ENCODE data around the gene SMAGP. TPM values are rescaled to one million over a fixed set of nuclear protein-coding genes. Genes with fewer than 3 reads are reported as not detected.

Gene SMAGP
- total RNA-seq, 1 experiment from 2014 or later: 62.5 TPM

DNA sequence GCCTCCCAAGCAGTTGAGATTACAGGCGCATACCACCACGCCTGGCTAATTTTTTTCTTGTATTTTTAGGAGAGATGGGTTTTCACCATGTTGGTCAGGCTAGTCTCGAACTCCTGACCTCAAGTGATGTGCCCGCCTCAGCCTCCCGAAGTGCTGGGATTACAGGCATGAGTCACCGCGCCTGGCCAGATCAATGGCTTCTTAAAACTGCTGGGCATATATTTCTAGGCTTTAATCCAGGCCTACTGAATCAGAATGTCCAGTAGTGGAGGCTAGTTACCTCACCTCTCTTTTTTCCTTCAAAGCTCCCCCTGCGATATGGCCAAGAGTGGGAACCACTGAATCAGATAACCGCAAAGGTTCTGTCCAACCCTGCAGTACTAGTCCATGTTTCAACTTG is 69.4 kb downstream of the SMAGP start:
- POLR2A ChIA-PET (ENCODE audit: unreplicated experiment): no interaction called here
- H3K4me2 ChIP-seq (ENCODE audit: low read length): no peak overlapping the region
- H3K36me3 ChIP-seq (ENCODE audit: low read depth, low read length): no peaks in the 10 kb centered on the region
- ATAC-seq (no peak), DNase-seq (no peak)
- H3K9ac ChIP-seq (ENCODE audit: low read length): no peak overlapping the region
- H3K9me2 ChIP-seq (replicated peaks; ENCODE audit: low read length): no peaks in the 10 kb centered on the region
- no peaks in the 10 kb centered on the region for H3K9me3 ChIP-seq (ENCODE audit: low read length)
- no peaks in the 10 kb centered on the region for H3F3A ChIP-seq (ENCODE audit: low read length, unreplicated experiment)
- H3K4me3 ChIP-seq (ENCODE audit: low read length): no peak overlapping the region
- CTCF ChIA-PET: no interaction called here
- no peaks in the 10 kb centered on the region for H4K20me1 ChIP-seq (ENCODE audit: low read length)
- intact Hi-C loops (cut with micrococcal nuclease): no loop called here
- no peaks in the 10 kb centered on the region for H3K79me2 ChIP-seq (ENCODE audit: low read length)
- no peak overlapping the region for H2AFZ ChIP-seq (ENCODE audit: low read length)
- BruUV-seq (replicated peaks): no TSS peak
- H3K27ac ChIP-seq (ENCODE audit: low read length): no peak overlapping the region
- TF ChIP-seq EZH2phosphoT487 (IDR thresholded peaks at IDR 0.05; ENCODE audit: borderline replicate concordance, low read length): no peak
- TF ChIP-seq, protein P1, sequence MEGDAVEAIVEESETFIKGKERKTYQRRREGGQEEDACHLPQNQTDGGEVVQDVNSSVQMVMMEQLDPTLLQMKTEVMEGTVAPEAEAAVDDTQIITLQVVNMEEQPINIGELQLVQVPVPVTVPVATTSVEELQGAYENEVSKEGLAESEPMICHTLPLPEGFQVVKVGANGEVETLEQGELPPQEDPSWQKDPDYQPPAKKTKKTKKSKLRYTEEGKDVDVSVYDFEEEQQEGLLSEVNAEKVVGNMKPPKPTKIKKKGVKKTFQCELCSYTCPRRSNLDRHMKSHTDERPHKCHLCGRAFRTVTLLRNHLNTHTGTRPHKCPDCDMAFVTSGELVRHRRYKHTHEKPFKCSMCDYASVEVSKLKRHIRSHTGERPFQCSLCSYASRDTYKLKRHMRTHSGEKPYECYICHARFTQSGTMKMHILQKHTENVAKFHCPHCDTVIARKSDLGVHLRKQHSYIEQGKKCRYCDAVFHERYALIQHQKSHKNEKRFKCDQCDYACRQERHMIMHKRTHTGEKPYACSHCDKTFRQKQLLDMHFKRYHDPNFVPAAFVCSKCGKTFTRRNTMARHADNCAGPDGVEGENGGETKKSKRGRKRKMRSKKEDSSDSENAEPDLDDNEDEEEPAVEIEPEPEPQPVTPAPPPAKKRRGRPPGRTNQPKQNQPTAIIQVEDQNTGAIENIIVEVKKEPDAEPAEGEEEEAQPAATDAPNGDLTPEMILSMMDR (conservative IDR thresholded peaks at IDR 0.05; ENCODE audit: low read depth, low read length): no peak
- no peaks in the 10 kb centered on the region for H3K4me1 ChIP-seq (ENCODE audit: insufficient read depth, low read length)
- H3K27me3 ChIP-seq (ENCODE audit: low read length): no peaks in the 10 kb centered on the region

DNA sequence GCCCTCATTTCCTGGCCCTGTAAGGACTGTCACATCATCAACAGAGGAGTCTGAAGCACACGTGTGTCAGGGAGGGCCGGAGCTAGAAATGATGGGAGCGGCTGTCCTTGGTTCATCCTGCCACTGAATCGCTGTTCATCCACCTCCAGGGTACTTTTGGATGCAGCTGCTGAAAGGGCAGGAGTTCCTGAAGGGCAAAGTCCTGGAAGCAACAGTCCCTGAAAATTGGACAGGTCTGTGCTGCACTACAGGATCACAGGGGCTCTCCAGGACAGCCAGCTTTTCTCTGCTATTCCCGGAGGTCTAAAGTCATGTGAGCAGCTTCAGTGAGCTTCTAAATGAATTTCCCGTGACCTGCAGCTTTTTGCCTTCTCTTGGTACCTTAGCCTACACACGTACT is 70.1 kb downstream of the SMAGP start:
- TF ChIP-seq, protein P1 (conservative IDR thresholded peaks at IDR 0.05; ENCODE audit: low read depth, low read length): no peak
- TF ChIP-seq EZH2phosphoT487 (IDR thresholded peaks at IDR 0.05; ENCODE audit: borderline replicate concordance, low read length) (no peak), EZH2 (IDR thresholded peaks at IDR 0.05; ENCODE audit: low read length, unreplicated experiment) (no peak)
- no peaks in the 10 kb centered on the region for H3K36me3 ChIP-seq (ENCODE audit: low read depth, low read length)
- H2AFZ ChIP-seq (ENCODE audit: low read length): no peak overlapping the region
- no peak for ATAC-seq
- no peaks in the 10 kb centered on the region for H3F3A ChIP-seq (ENCODE audit: low read length, unreplicated experiment)
- H3K4me1 ChIP-seq (ENCODE audit: insufficient read depth, low read length): no peaks in the 10 kb centered on the region
- no peaks in the 10 kb centered on the region for H3K27me3 ChIP-seq (ENCODE audit: low read length)
- ChIA-PET CTCF (no interaction called here), POLR2A (ENCODE audit: unreplicated experiment) (no interaction called here)
- no peak for DNase-seq
- H3K4me2 ChIP-seq (ENCODE audit: low read length): no peak overlapping the region
- H3K9ac ChIP-seq (ENCODE audit: low read length): no peak overlapping the region
- H3K27ac ChIP-seq (ENCODE audit: low read length): no peak overlapping the region
- BruUV-seq (replicated peaks): no TSS peak
- no peak overlapping the region for H3K4me3 ChIP-seq (ENCODE audit: low read length)
- no peaks in the 10 kb centered on the region for H3K9me2 ChIP-seq (replicated peaks; ENCODE audit: low read length)
- no peaks in the 10 kb centered on the region for H3K9me3 ChIP-seq (ENCODE audit: low read length)
- intact Hi-C loops (cut with micrococcal nuclease): no loop called here
- no peaks in the 10 kb centered on the region for H4K20me1 ChIP-seq (ENCODE audit: low read length)
- H3K79me2 ChIP-seq (ENCODE audit: low read length): no peaks in the 10 kb centered on the region

DNA sequence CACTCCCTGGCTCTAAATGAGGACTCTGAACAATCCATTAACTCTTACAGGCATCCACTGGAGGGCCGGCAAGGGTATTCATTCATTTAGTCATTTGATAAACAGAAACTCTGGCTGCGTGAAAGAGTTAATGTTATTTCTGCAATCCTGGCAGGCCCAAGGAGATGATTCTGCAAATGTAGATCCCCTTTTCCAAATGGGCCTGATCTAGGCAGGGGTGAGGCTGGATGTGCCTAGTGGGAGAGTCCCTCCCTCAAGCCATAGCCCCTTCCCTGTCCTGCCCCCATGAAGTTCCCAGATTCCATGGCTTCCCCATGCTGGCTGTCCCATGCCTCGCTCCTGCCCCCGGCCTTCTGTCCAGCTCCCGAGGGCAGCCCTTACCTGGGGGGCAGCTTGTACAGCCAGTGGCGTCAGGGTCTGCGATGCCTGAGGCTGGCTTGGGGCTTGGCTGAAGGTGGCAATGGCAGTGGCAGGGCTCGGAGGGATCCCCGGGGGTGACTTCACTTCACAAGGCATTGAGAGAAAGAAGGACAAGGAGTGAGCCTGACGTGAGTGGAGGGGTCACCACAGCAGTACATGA is 70.8 kb downstream of the SMAGP start:
- H4K20me1 ChIP-seq (ENCODE audit: low read length): no peaks in the 10 kb centered on the region
- no TSS peak for BruUV-seq (replicated peaks)
- H2AFZ ChIP-seq (ENCODE audit: low read length): no peak overlapping the region
- H3K27me3 ChIP-seq (ENCODE audit: low read length): no peaks in the 10 kb centered on the region
- intact Hi-C loops (cut with micrococcal nuclease): no loop called here
- H3K9me3 ChIP-seq (ENCODE audit: low read length): no peaks in the 10 kb centered on the region
- no peaks in the 10 kb centered on the region for H3K4me1 ChIP-seq (ENCODE audit: insufficient read depth, low read length)
- H3K27ac ChIP-seq (ENCODE audit: low read length): no peak overlapping the region
- H3K4me2 ChIP-seq (ENCODE audit: low read length): no peak overlapping the region
- H3K9ac ChIP-seq (ENCODE audit: low read length): no peak overlapping the region
- ATAC-seq: no peak
- no peak for TF ChIP-seq EZH2phosphoT487 (IDR thresholded peaks at IDR 0.05; ENCODE audit: borderline replicate concordance, low read length)
- TF ChIP-seq, protein P1 (conservative IDR thresholded peaks at IDR 0.05; ENCODE audit: low read depth, low read length): no peak
- no peak for TF ChIP-seq EZH2 (IDR thresholded peaks at IDR 0.05; ENCODE audit: low read length, unreplicated experiment)
- no peak for DNase-seq
- no peaks in the 10 kb centered on the region for H3K36me3 ChIP-seq (ENCODE audit: low read depth, low read length)
- no peaks in the 10 kb centered on the region for H3K79me2 ChIP-seq (ENCODE audit: low read length)
- no peak overlapping the region for H3K4me3 ChIP-seq (ENCODE audit: low read length)
- CTCF ChIA-PET: interaction anchor here (0.6 kb wide), 1 partner anchor 116 kb away, joined by 3 read pairs; no protein-coding TSS in a partner anchor
- no peaks in the 10 kb centered on the region for H3K9me2 ChIP-seq (replicated peaks; ENCODE audit: low read length)
- POLR2A ChIA-PET (ENCODE audit: unreplicated experiment): no interaction called here
- no peaks in the 10 kb centered on the region for H3F3A ChIP-seq (ENCODE audit: low read length, unreplicated experiment)

Data from PC-3 (cell line).